Measurements from ENCODE around the gene HNRNPM.

HNRNPM gene

GRCh38 chr19:8481616-8482015, 36.8 kb downstream of the HNRNPM start:
- in situ Hi-C loops (cut with MboI; ENCODE audit: low pct_unique_long_range_greater_than_20kb, low sequenced_read_pairs) = no loop called here
- no peak for DNase-seq

GRCh38 chr19:8482696-8483095, 37.9 kb downstream of the HNRNPM start:
- in situ Hi-C loops (cut with MboI; ENCODE audit: low pct_unique_long_range_greater_than_20kb, low sequenced_read_pairs) = no loop called here
- no peak for DNase-seq

- in situ Hi-C loops (cut with MboI; ENCODE audit: low pct_unique_long_range_greater_than_20kb, low sequenced_read_pairs) = no loop called here
- DNase-seq = no peak
Observed at GRCh38 chr19:8483165-8483564, 38.4 kb downstream of the HNRNPM start.

GRCh38 chr19:8484331-8484894, 39.6 kb downstream of the HNRNPM start:
- in situ Hi-C loops (cut with MboI; ENCODE audit: low pct_unique_long_range_greater_than_20kb, low sequenced_read_pairs) = no loop called here
- peak; percentile 36 for DNase-seq

GRCh38 chr19:8485561-8486371, 41.0 kb downstream of the HNRNPM start:
- no peak for DNase-seq
- in situ Hi-C loops (cut with MboI; ENCODE audit: low pct_unique_long_range_greater_than_20kb, low sequenced_read_pairs) = no loop called here

- no peak for DNase-seq
- in situ Hi-C loops (cut with MboI; ENCODE audit: low pct_unique_long_range_greater_than_20kb, low sequenced_read_pairs) = no loop called here
Observed at GRCh38 chr19:8486661-8487136, 41.9 kb downstream of the HNRNPM start.

GRCh38 chr19:8487137-8487851, 42.5 kb downstream of the HNRNPM start:
- in situ Hi-C loops (cut with MboI; ENCODE audit: low pct_unique_long_range_greater_than_20kb, low sequenced_read_pairs) = no loop called here

GRCh38 chr19:8488365-8488764, 43.6 kb downstream of the HNRNPM start:
- no peak for DNase-seq
- in situ Hi-C loops (cut with MboI; ENCODE audit: low pct_unique_long_range_greater_than_20kb, low sequenced_read_pairs) = no loop called here

More at GRCh38 chr19:8487137-8487851, 42.5 kb downstream of the HNRNPM start:
- DNase-seq = peak; percentile 98

- no peak for DNase-seq
- in situ Hi-C loops (cut with MboI; ENCODE audit: low pct_unique_long_range_greater_than_20kb, low sequenced_read_pairs) = no loop called here
Observed at GRCh38 chr19:8489561-8490394, 45.0 kb downstream of the HNRNPM start.

GRCh38 chr19:8490395-8490760, 45.6 kb downstream of the HNRNPM start:
- no peak for DNase-seq
- in situ Hi-C loops (cut with MboI; ENCODE audit: low pct_unique_long_range_greater_than_20kb, low sequenced_read_pairs) = no loop called here

GRCh38 chr19:8490873-8491272, 46.1 kb downstream of the HNRNPM start:
- in situ Hi-C loops (cut with MboI; ENCODE audit: low pct_unique_long_range_greater_than_20kb, low sequenced_read_pairs) = no loop called here
- no peak for DNase-seq

GRCh38 chr19:8491574-8491973, 46.8 kb downstream of the HNRNPM start:
- no peak for DNase-seq
- in situ Hi-C loops (cut with MboI; ENCODE audit: low pct_unique_long_range_greater_than_20kb, low sequenced_read_pairs) = no loop called here

GRCh38 chr19:8494158-8494557, 49.4 kb downstream of the HNRNPM start:
- in situ Hi-C loops (cut with MboI; ENCODE audit: low pct_unique_long_range_greater_than_20kb, low sequenced_read_pairs) = no loop called here
- peak; percentile 90 for DNase-seq

GRCh38 chr19:8498295-8498694, 53.5 kb downstream of the HNRNPM start:
- no peak for DNase-seq
- in situ Hi-C loops (cut with MboI; ENCODE audit: low pct_unique_long_range_greater_than_20kb, low sequenced_read_pairs) = no loop called here

GRCh38 chr19:8499048-8499833, 54.5 kb downstream of the HNRNPM start:
- DNase-seq = no peak
- in situ Hi-C loops (cut with MboI; ENCODE audit: low pct_unique_long_range_greater_than_20kb, low sequenced_read_pairs) = no loop called here

GRCh38 chr19:8500158-8500557, 55.4 kb downstream of the HNRNPM start:
- in situ Hi-C loops (cut with MboI; ENCODE audit: low pct_unique_long_range_greater_than_20kb, low sequenced_read_pairs) = no loop called here
- peak; percentile 99 for DNase-seq

GRCh38 chr19:8501516-8501915, 56.7 kb downstream of the HNRNPM start:
- in situ Hi-C loops (cut with MboI; ENCODE audit: low pct_unique_long_range_greater_than_20kb, low sequenced_read_pairs) = no loop called here

GRCh38 chr19:8501981-8502380, 57.2 kb downstream of the HNRNPM start:
- DNase-seq = no peak
- in situ Hi-C loops (cut with MboI; ENCODE audit: low pct_unique_long_range_greater_than_20kb, low sequenced_read_pairs) = no loop called here

More at GRCh38 chr19:8501516-8501915, 56.7 kb downstream of the HNRNPM start:
- DNase-seq = peak; percentile 29

- in situ Hi-C loops (cut with MboI; ENCODE audit: low pct_unique_long_range_greater_than_20kb, low sequenced_read_pairs) = no loop called here
- no peak for DNase-seq
Observed at GRCh38 chr19:8503510-8503909, 58.7 kb downstream of the HNRNPM start.
